ENCODE results near the gene JPH2. TPM values are rescaled to one million over a fixed set of nuclear protein-coding genes. Genes with fewer than 3 reads are reported as not detected.

The JPH2 gene
- total RNA-seq, 6 donors from 2014 or later = 3.5 to 9.2 (median 5.0) TPM

GRCh38 chr20:44112456-44112855, 74.5 kb downstream of the JPH2 start:
- TF ChIP-seq POLR2A (IDR thresholded peaks at IDR 0.05) (no peak), EP300 (IDR thresholded peaks at IDR 0.05) (no peak), POLR2AphosphoS5 (IDR thresholded peaks at IDR 0.05) (no peak), CTCF (IDR thresholded peaks at IDR 0.05) (no peak)
- Histone ChIP-seq H3K36me3 (no peaks in the 10 kb centered on the region), H3K9me3 (peaks cover 0 to 3% (median 0%) of the 10 kb centered on the region in 4 donors), H3K27ac (no peak overlapping the region), H3K4me1 (no peaks in the 10 kb centered on the region), H3K4me3 (no peak overlapping the region), H3K27me3 (peaks cover 0 to 14% (median 4%) of the 10 kb centered on the region in 4 donors)
- WGBS, 2 donors = 88 to 89% methylated on average over 5 to 6 of the region's 6 CpGs
- no peak for DNase-seq
- no peak for ATAC-seq (ENCODE audit: low FRiP score in 2 of 2)

- H3K9me3 ChIP-seq = peaks cover 0 to 3% (median 0%) of the 10 kb centered on the region in 4 donors
- DNase-seq = no peak
- ATAC-seq (ENCODE audit: low FRiP score in 2 of 2) = no peak
- H3K4me3 ChIP-seq = no peak overlapping the region
- H3K27me3 ChIP-seq = peaks cover 0 to 14% (median 4%) of the 10 kb centered on the region in 4 donors
- no peaks in the 10 kb centered on the region for H3K36me3 ChIP-seq
- 33 to 44% methylated on average over 5 to 6 of the region's 6 CpGs for WGBS, 2 donors
- TF ChIP-seq POLR2AphosphoS5 (IDR thresholded peaks at IDR 0.05) (no peak), EP300 (IDR thresholded peaks at IDR 0.05) (no peak), POLR2A (IDR thresholded peaks at IDR 0.05) (no peak), CTCF (IDR thresholded peaks at IDR 0.05) (no peak)
- no peaks in the 10 kb centered on the region for H3K4me1 ChIP-seq
- H3K27ac ChIP-seq = no peak overlapping the region
Observed at GRCh38 chr20:44111712-44112335, 75.2 kb downstream of the JPH2 start.

GRCh38 chr20:44110816-44111568, 76.0 kb downstream of the JPH2 start:
- peaks cover 0 to 10% (median 2%) of the 10 kb centered on the region in 4 donors for H3K27me3 ChIP-seq
- DNase-seq (no peak), ATAC-seq (ENCODE audit: low FRiP score in 2 of 2) (no peak)
- WGBS, 2 donors = 61 to 91% methylated on average over 7 to 9 of the region's 9 CpGs
- no peak for TF ChIP-seq EP300 (IDR thresholded peaks at IDR 0.05)
- no peak for TF ChIP-seq POLR2AphosphoS5 (IDR thresholded peaks at IDR 0.05)
- TF ChIP-seq CTCF (IDR thresholded peaks at IDR 0.05) = no peak
- no peak for TF ChIP-seq POLR2A (IDR thresholded peaks at IDR 0.05)
- peaks cover 0 to 3% (median 0%) of the 10 kb centered on the region in 4 donors for H3K9me3 ChIP-seq
- H3K4me1 ChIP-seq = no peaks in the 10 kb centered on the region
- no peak overlapping the region for H3K27ac ChIP-seq
- H3K4me3 ChIP-seq = no peak overlapping the region
- H3K36me3 ChIP-seq = no peaks in the 10 kb centered on the region

GRCh38 chr20:44109951-44110361, 77.0 kb downstream of the JPH2 start:
- Histone ChIP-seq H3K4me3 (no peak overlapping the region), H3K9me3 (peaks cover 0 to 3% (median 0%) of the 10 kb centered on the region in 4 donors), H3K27me3 (no peaks in the 10 kb centered on the region), H3K27ac (no peak overlapping the region), H3K36me3 (no peaks in the 10 kb centered on the region), H3K4me1 (no peaks in the 10 kb centered on the region)
- DNase-seq (no peak), ATAC-seq (ENCODE audit: low FRiP score in 2 of 2) (no peak)
- 37 to 39% methylated on average over 3 to 5 of the region's 5 CpGs for WGBS, 2 donors
- TF ChIP-seq EP300 (IDR thresholded peaks at IDR 0.05) (no peak), CTCF (IDR thresholded peaks at IDR 0.05) (no peak), POLR2A (IDR thresholded peaks at IDR 0.05) (no peak), POLR2AphosphoS5 (IDR thresholded peaks at IDR 0.05) (no peak)
